Endothelial cell of umbilical vein (primary cell): ENCODE data around the gene ST8SIA2. TPM values are rescaled to one million over a fixed set of nuclear protein-coding genes. Genes with fewer than 3 reads are reported as not detected.

Experiments used
- BruUV-seq: library from RNA; stranded (reverse); fragments of 400-500 nt; replicated peaks from 2 replicates; lab custom pipeline; 2021; lab: Mats Ljungman, UMichigan
- CTCF ChIA-PET: fragments of 300-600, 350-600 bp; sonication (Branson Sonifier 250); formaldehyde crosslinking; loops from one replicate; lab custom pipeline; 2021; ENCODE audit warnings: antibody characterized with exemption, inconsistent platforms; lab: Charles Lee
- POLR2A ChIA-PET: fragments of 300-600, 350-600 bp; sonication (Branson Sonifier 250); formaldehyde crosslinking; loops from one replicate; lab custom pipeline; 2021; ENCODE audit warnings: antibody characterized with exemption, inconsistent platforms; lab: Charles Lee
- DNase-seq: peaks from one replicate; pipeline ENCODE4 v3.0.0-alpha.2; 2011; ENCODE audit warnings: low read depth, low spot score
- FAIRE-seq: peaks from 2 replicates; lab custom pipeline; 2011; peaks lifted over from hg19 to GRCh38; lab: Jason Lieb, UNC
- H2AFZ ChIP-seq: 2 replicates; pipeline ENCODE4 v1.6.0; 2012; ENCODE audit warnings: low read depth, low read length, control low read depth, inconsistent platforms
- H3K27ac ChIP-seq: 2 replicates; pipeline ENCODE4 v1.5.1; 2011; ENCODE audit warnings: low read depth, mild to moderate bottlenecking, control low read depth, low read length, moderate library complexity; ENCODE audit not compliant: insufficient read depth
- H3K27me3 ChIP-seq, 2 experiments: 2 replicates each; pipeline versions ENCODE4 v1.6.0 to v1.6.1; 2011; ENCODE audit warnings: low read length in 2 of 2, mixed read lengths in 1 of 2; ENCODE audit not compliant: control insufficient read depth in 2 of 2, insufficient read depth in 2 of 2
- H3K36me3 ChIP-seq, 2 experiments: 2 replicates in 1 of 2; 3 replicates in 1 of 2; pipeline ENCODE4 v1.5.1; 2011; ENCODE audit warnings: low read length in 2 of 2, mild to moderate bottlenecking in 1 of 2, moderate library complexity in 1 of 2; ENCODE audit not compliant: control insufficient read depth in 2 of 2, insufficient read depth in 2 of 2; ENCODE audit errors: extremely low read depth in 1 of 2
- H3K4me1 ChIP-seq: 3 replicates; pipeline ENCODE4 v1.5.1; 2011; ENCODE audit warnings: mild to moderate bottlenecking, low read length; ENCODE audit not compliant: control insufficient read depth, insufficient read depth; ENCODE audit errors: extremely low read depth
- H3K4me2 ChIP-seq: 2 replicates; pipeline ENCODE4 v1.6.1; 2011; ENCODE audit warnings: low read length, control low read depth, mixed read lengths; ENCODE audit not compliant: insufficient read depth
- H3K4me3 ChIP-seq, 3 experiments: fragments of 200-600 bp in 1 of 3; sonication (generic), shearing (Covaris generic) in 1 of 3; replicated peaks in 1 of 3; 2 replicates each; pipeline ENCODE4 v1.5.1; 2011 to 2016; ENCODE audit warnings: control low read depth in 3 of 3, low read length in 3 of 3, mild to moderate bottlenecking in 2 of 3, inconsistent platforms in 1 of 3, low read depth in 1 of 3, moderate library complexity in 1 of 3; ENCODE audit not compliant: insufficient read depth in 1 of 3
- H3K79me2 ChIP-seq: 2 replicates; pipeline ENCODE4 v1.6.0; 2012; ENCODE audit warnings: low read length, inconsistent platforms; ENCODE audit not compliant: control insufficient read depth, insufficient read depth
- H3K9ac ChIP-seq: replicated peaks from 2 replicates; pipeline ENCODE3; 2011; ENCODE audit warnings: low read length, control low read depth; ENCODE audit not compliant: insufficient read depth; ENCODE audit errors: extremely low read depth
- H3K9me1 ChIP-seq: replicated peaks from 3 replicates; pipeline ENCODE4 v1.6.0; 2011; ENCODE audit warnings: mild to moderate bottlenecking, low read length; ENCODE audit not compliant: control insufficient read depth, insufficient read depth; ENCODE audit errors: extremely low read depth
- H3K9me3 ChIP-seq: replicated peaks from 2 replicates; pipeline ENCODE4 v1.5.1; 2012; ENCODE audit warnings: low read length, inconsistent platforms; ENCODE audit not compliant: control insufficient read depth, insufficient read depth
- H4K20me1 ChIP-seq: replicated peaks from 2 replicates; pipeline ENCODE3; 2011; ENCODE audit warnings: mild to moderate bottlenecking, low read length; ENCODE audit not compliant: control insufficient read depth, insufficient read depth; ENCODE audit errors: extremely low read depth
- CTCF ChIP-seq, 2 donors: IDR thresholded peaks; 1 replicate in 1 of 2; 2 replicates in 1 of 2; pipeline ENCODE4 v1.5.1; 2011; ENCODE audit warnings: low read length in 2 of 2, mild to moderate bottlenecking in 2 of 2, moderate library complexity in 2 of 2, control low read depth in 1 of 2, inconsistent platforms in 1 of 2, low read depth in 1 of 2; ENCODE audit not compliant: insufficient read depth in 1 of 2; ENCODE audit errors: extremely low read depth in 1 of 2
- EZH2 ChIP-seq: IDR thresholded peaks from 2 replicates; pipeline ENCODE4 v1.6.1; 2012; ENCODE audit warnings: borderline replicate concordance, low read depth, mild to moderate bottlenecking, moderate library complexity, low read length, inconsistent platforms; ENCODE audit not compliant: severe bottlenecking
- FOS ChIP-seq: IDR thresholded peaks from 2 replicates; pipeline ENCODE4 v1.6.1; 2011; ENCODE audit warnings: mild to moderate bottlenecking, low read length, moderate library complexity, borderline replicate concordance; ENCODE audit not compliant: insufficient read depth
- GATA2 ChIP-seq: IDR thresholded peaks from 2 replicates; pipeline ENCODE4 v1.7.0; 2011; ENCODE audit warnings: low read depth, mild to moderate bottlenecking, moderate library complexity, mixed read lengths, low read length; ENCODE audit not compliant: insufficient read length, insufficient read depth
- JUN ChIP-seq: IDR thresholded peaks from 2 replicates; pipeline ENCODE4 v1.6.1; 2011; ENCODE audit warnings: borderline replicate concordance, low read depth; ENCODE audit not compliant: insufficient read length, insufficient read depth
- MAX ChIP-seq: IDR thresholded peaks from 2 replicates; pipeline ENCODE4 v1.6.1; 2011; ENCODE audit not compliant: insufficient read depth, insufficient read length
- MYC ChIP-seq: IDR thresholded peaks from one replicate; pipeline ENCODE4 v1.6.1; 2011; ENCODE audit warnings: mild to moderate bottlenecking, low read depth, low read length
- dilution Hi-C: fragments of 300-500 bp; cut with MboI; formaldehyde crosslinking; loops from one replicate; pipeline ENCODE4 v1.15.0; 2019; ENCODE audit warnings: low sequenced_read_pairs; ENCODE audit not compliant: extremely low pct_ligation_motif_present
- intact Hi-C: fragments of 100-400 bp; cut with micrococcal nuclease; formaldehyde crosslinking; loops from one replicate; pipeline ENCODE4 v1.10.0; 2022
- polyA plus RNA-seq, 4 experiments: library from polyadenylated mRNA; depleted of rRNA in 3 of 4; stranded (reverse) in 3 of 4; unstranded in 1 of 4; fragments of >200 nt; gene quantifications; 2 replicates each; pipeline versions ENCODE4 v1.2.1 to v1.2.3, GENCODE V29; 2011 to 2012; ENCODE audit warnings: missing spikeins in 1 of 4
- total RNA-seq: library from RNA; stranded (reverse); gene quantifications from 2 replicates; pipeline ENCODE4 v1.2.3, GENCODE V29; 2021

ST8SIA2 gene
- total and polyA plus RNA-seq, 2 donors (not counting 3 experiments of a cell fraction or from before 2014, with no cell fraction given): 0.35 to 0.46 TPM

GRCh38 chr15:92449476-92449875 lies 55.8 kb downstream of the ST8SIA2 start:
- Histone ChIP-seq H3K9me3 (no peaks in the 10 kb centered on the region), H2AFZ (no peak overlapping the region), H3K4me3 (no peak overlapping the region), H3K9me1 (no peaks in the 10 kb centered on the region), H3K36me3 (no peaks in the 10 kb centered on the region), H4K20me1 (no peaks in the 10 kb centered on the region), H3K9ac (no peak overlapping the region), H3K27me3 (no peaks in the 10 kb centered on the region), H3K27ac (no peak overlapping the region), H3K79me2 (no peaks in the 10 kb centered on the region), H3K4me1 (no peaks in the 10 kb centered on the region), H3K4me2 (no peak overlapping the region)
- FAIRE-seq (no peak), DNase-seq (no peak)
- BruUV-seq: no TSS peak
- no peak for TF ChIP-seq EZH2
- no peak for TF ChIP-seq MAX
- no peak for TF ChIP-seq GATA2
- no peak for TF ChIP-seq JUN
- no peak for TF ChIP-seq CTCF (IDR thresholded peaks at IDR 0.05; ENCODE audit: extremely low read depth in 1 of 2, insufficient read depth in 1 of 2, low read depth in 1 of 2, low read length in 2 of 2)
- no peak for TF ChIP-seq FOS
- no peak for TF ChIP-seq MYC
- intact Hi-C loops: no loop called here
- POLR2A ChIA-PET: no interaction called here
- dilution Hi-C loops: no loop called here
- CTCF ChIA-PET: no interaction called here
